Neural cell (in vitro differentiated cells): ENCODE results near the gene MKNK1.

Experiments used
- CTCF ChIP-seq: fragments of 450-650 bp; IDR thresholded peaks from 2 replicates; pipeline ENCODE4 v1.5.1; 2014; ENCODE audit warnings: antibody characterized with exemption, mild to moderate bottlenecking, moderate library complexity; ENCODE audit not compliant: poor library complexity, severe bottlenecking
- EP300 ChIP-seq: fragments of 450-650 bp; conservative IDR thresholded peaks from 2 replicates; pipeline ENCODE4 v1.6.1; 2014; ENCODE audit warnings: antibody characterized with exemption, mild to moderate bottlenecking, moderate library complexity; ENCODE audit not compliant: poor library complexity, severe bottlenecking
- EZH2 ChIP-seq: fragments of 200-600, 300-800 bp; shearing (Covaris generic), sonication (generic); IDR thresholded peaks from 2 replicates; pipeline ENCODE4 v1.6.1; 2014; ENCODE audit warnings: antibody characterized with exemption, low read length, borderline replicate concordance, mild to moderate bottlenecking; ENCODE audit not compliant: insufficient read depth, poor library complexity, severe bottlenecking
- POLR2AphosphoS5 ChIP-seq: IDR thresholded peaks from 2 replicates; pipeline ENCODE4 v1.6.1; 2012
- RAD21 ChIP-seq: fragments of 450-650 bp; conservative IDR thresholded peaks from 2 replicates; pipeline ENCODE4 v1.6.1; 2014; ENCODE audit warnings: antibody characterized with exemption, mild to moderate bottlenecking, moderate library complexity
- REST ChIP-seq: IDR thresholded peaks from 2 replicates; pipeline ENCODE4 v1.6.1; 2012; ENCODE audit warnings: borderline replicate concordance
- SMC3 ChIP-seq: fragments of 450-650 bp; conservative IDR thresholded peaks from 2 replicates; pipeline ENCODE4 v1.6.1; 2014; ENCODE audit warnings: antibody characterized with exemption, mild to moderate bottlenecking, moderate library complexity; ENCODE audit not compliant: poor library complexity
- TAF1 ChIP-seq: IDR thresholded peaks from 2 replicates; pipeline ENCODE4 v1.6.1; 2012; ENCODE audit warnings: low read depth

DNA sequence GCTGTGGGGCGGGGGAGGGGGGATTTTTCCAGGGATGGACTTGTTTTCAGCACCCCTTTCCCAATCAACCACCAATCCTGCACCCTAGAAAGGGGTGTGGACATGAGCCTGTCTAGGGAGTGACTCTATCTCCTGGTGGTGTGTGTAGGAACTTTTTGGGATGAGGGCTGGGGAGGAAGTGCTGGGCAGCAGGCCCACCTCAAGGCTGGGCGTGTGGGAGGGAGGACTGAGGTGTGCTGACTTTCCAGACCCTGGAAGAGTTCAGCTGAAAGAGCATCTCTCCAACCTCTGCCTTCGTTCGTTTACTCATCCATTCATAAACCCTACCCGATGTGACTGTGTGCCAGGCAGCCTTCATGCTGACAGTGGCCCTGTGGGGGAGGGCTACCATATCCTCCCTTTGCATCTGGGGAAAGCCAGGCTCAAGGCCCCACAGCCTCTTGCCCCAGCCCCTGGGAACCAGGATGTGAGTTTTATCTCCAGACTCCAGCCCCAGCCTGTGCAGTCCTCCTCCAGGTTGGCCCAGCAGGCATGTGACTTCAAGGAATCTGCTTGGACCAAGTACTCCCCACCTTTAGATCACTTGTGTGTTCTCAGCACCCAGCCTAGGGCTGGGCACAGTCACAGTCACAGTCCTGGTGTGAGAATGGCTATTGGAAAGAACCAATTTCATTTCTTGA lies 59.4 kb downstream of the MKNK1 start:
- TF ChIP-seq CTCF (no peak), RAD21 (no peak), SMC3 (no peak), EZH2 (no peak), TAF1 (no peak), REST (no peak), EP300 (no peak), POLR2AphosphoS5 (no peak)
